MM.1S (cell line): ENCODE data around the gene HYDIN.

Source experiments
- CTCF ChIP-seq: fragments of 300-600 bp; sonication (generic); IDR thresholded peaks from 2 replicates; pipeline ENCODE4 v1.5.1; 2016; ENCODE audit warnings: antibody characterized with exemption, low read length, mixed read lengths
- EZH2 ChIP-seq: fragments of 300-600 bp; sonication (generic); optimal IDR thresholded peaks from 2 replicates; pipeline ENCODE3; 2017; ENCODE audit warnings: low read depth, mild to moderate bottlenecking, antibody characterized with exemption, low read length, mixed read lengths

GRCh38 chr16:71244521-71244920, 14.0 kb upstream of the HYDIN start:
- TF ChIP-seq CTCF (no peak), EZH2 (no peak)
